ENCODE data around the gene SLC4A5. TPM values are rescaled to one million over a fixed set of nuclear protein-coding genes. Genes with fewer than 3 reads are reported as not detected.
"Not testable (repeated sequence)": the region's sequence is repeated elsewhere in the genome, so short reads cannot be mapped to it uniquely, and the experiment has no call there.

Gene SLC4A5
- total RNA-seq, 2 experiments from 2014 or later, result 0.42 to 2.6 TPM

DNA sequence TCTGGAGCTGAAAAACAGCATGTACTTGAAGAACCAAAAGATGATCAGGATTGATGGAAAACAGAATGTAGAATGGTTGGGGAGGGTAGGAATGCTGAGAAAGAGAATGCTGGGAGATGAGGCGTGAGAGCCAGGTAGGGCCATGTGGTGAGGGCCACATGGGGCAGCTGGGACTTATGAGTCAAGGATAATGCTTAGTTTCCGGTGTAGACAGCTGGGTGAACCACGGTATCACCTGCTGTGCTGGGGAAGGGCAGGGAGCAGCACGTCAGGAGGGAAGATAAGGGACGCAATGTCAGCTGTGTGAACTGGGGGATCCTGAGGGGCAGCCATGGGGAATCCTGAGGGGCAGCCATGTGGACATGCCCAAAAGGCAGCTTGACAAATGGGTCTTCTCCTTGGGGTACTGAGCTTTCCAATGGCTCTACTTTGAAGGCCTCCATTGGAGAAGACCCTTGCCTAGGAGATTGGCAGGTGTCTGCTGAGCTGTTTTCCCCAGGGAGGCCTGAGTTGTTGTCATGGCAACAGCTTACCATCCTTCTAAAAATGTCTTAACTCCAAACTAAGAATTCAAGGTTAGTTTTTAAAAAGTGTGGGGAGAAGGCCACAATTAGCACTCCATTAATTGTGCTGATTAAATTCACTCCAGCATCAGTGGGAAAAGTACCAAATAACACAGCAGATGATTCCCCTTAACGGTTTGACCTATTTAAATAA is 93.7 kb downstream of the SLC4A5 start:
- Mint-ChIP-seq H3K4me3 (no peak overlapping the region), H3K9me3 (ENCODE audit: low read depth) (no peaks in the 10 kb centered on the region), H3K27ac (no peak overlapping the region), H3K4me1 (peaks cover 5% of the 10 kb centered on the region), H3K36me3 (no peaks in the 10 kb centered on the region), H3K27me3 (no peaks in the 10 kb centered on the region)
- CTCF ChIA-PET, result interaction anchor here (0.7 to 3.4 kb wide), 54 partner anchors 8 to 427 kb away, joined by 3 to 76 read pairs (median 4); partner anchors contain the start of genes C2orf81, CCDC142, INO80B and LBX2
- no peak for DNase-seq
- ATAC-seq, result no peak

DNA sequence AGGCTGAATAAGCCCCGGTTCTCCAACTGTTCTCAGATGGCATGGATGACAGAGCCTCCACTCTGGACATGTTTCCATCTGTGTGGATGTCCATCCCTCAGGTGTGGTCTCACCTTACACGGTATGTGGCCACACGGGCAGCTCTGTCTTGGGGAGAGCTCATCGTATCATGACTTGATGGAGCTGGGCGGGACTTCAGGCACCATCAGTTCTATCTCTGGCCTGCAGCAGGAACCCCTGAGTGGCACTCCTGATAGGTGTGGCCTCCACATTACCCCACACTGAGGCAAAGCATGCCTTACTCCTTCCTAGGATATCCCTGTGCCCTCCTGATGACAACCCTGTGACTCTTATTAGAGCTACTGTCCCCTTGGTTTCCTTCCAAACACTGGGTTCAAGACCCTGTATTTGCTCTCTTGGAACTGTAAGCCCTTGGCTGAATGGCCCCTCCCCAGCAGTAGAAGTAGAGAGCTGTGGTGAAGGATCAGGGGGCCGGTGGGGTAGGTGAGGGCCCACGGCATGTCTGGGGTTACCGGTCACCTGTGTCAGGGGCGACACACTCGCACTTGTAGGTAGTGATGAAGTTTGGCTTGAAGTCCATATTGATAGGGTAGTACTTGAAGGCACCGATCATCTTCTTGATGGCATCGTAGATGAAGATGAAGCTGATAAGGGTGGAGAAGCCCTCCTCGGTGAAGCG is 96.6 kb downstream of the SLC4A5 start:
- Mint-ChIP-seq H3K4me3 (no peak overlapping the region), H3K4me1 (peaks cover 5% of the 10 kb centered on the region), H3K9me3 (ENCODE audit: low read depth) (no peaks in the 10 kb centered on the region), H3K36me3 (no peaks in the 10 kb centered on the region), H3K27me3 (no peaks in the 10 kb centered on the region), H3K27ac (no peak overlapping the region)
- DNase-seq (no peak), ATAC-seq (no peak)
- CTCF ChIA-PET, result interaction anchor here (0.7 to 1.7 kb wide), 5 partner anchors 12 to 145 kb away, joined by 3 to 13 read pairs (median 4); no protein-coding TSS in a partner anchor

DNA sequence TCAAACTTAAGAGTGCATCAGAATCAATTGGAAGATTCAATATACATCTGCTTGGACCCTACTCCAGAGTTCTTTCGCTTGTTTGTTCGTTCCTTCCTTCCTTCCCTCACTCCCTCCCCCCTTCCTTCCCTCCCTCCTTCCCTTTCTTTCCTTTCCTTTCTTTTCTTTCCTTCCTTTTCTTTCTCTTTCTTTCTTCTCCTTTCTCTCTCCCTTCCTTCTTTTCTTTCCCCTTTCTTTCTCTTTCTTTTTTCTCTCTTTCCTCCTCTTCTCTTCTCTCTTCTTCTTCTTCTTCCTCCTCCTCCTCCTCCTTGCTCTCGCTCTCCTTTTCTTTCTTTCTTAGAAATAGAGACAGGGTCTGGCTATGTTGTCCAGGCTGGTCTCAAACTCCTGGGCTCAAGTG is 98.9 kb downstream of the SLC4A5 start:
- Mint-ChIP-seq H3K4me1 (peaks cover under 1% of the 10 kb centered on the region), H3K36me3 (no peaks in the 10 kb centered on the region), H3K9me3 (ENCODE audit: low read depth) (no peaks in the 10 kb centered on the region), H3K27me3 (no peaks in the 10 kb centered on the region), H3K4me3 (no peak overlapping the region), H3K27ac (no peak overlapping the region)
- ATAC-seq (no peak), DNase-seq (no peak)
- CTCF ChIA-PET, result interaction anchor here (1.0 kb wide), 1 partner anchor 91 kb away, joined by 3 read pairs; no protein-coding TSS in a partner anchor

GRCh38 chr2:74242354-74243071 is 100.7 kb downstream of the SLC4A5 start:
- Mint-ChIP-seq H3K27ac (no peak overlapping the region), H3K36me3 (no peaks in the 10 kb centered on the region), H3K4me1 (no peaks in the 10 kb centered on the region), H3K27me3 (no peaks in the 10 kb centered on the region), H3K9me3 (ENCODE audit: low read depth) (no peaks in the 10 kb centered on the region), H3K4me3 (no peak overlapping the region)
- ATAC-seq (no peak), DNase-seq (no peak)
- CTCF ChIA-PET, result interaction anchor here (1.3 to 3.2 kb wide), 2 partner anchors 8 to 92 kb away, joined by 7 to 12 read pairs; no protein-coding TSS in a partner anchor

GRCh38 chr2:74239346-74239745 is 103.9 kb downstream of the SLC4A5 start:
- Mint-ChIP-seq H3K4me3 (no peak overlapping the region), H3K4me1 (peaks cover 2% of the 10 kb centered on the region), H3K27ac (no peak overlapping the region), H3K36me3 (no peaks in the 10 kb centered on the region), H3K9me3 (ENCODE audit: low read depth) (no peaks in the 10 kb centered on the region), H3K27me3 (no peaks in the 10 kb centered on the region)
- no peak for ATAC-seq
- no peak for DNase-seq
- CTCF ChIA-PET, result interaction anchor here (0.7 to 2.2 kb wide), 2 partner anchors 10 to 96 kb away, joined by 4 to 11 read pairs; no protein-coding TSS in a partner anchor

- peaks cover 2% of the 10 kb centered on the region for H3K4me1 Mint-ChIP-seq
- CTCF ChIA-PET, result interaction anchor here (0.7 to 2.2 kb wide), 2 partner anchors 11 to 96 kb away, joined by 4 to 11 read pairs; no protein-coding TSS in a partner anchor
Observed at GRCh38 chr2:74238879-74239278, 104.3 kb downstream of the SLC4A5 start.

GRCh38 chr2:74235041-74235440 is 108.2 kb downstream of the SLC4A5 start:
- no peak for ATAC-seq
- Mint-ChIP-seq H3K27ac (no peak overlapping the region), H3K36me3 (no peaks in the 10 kb centered on the region), H3K27me3 (no peaks in the 10 kb centered on the region), H3K9me3 (ENCODE audit: low read depth) (no peaks in the 10 kb centered on the region), H3K4me1 (peaks cover 2% of the 10 kb centered on the region), H3K4me3 (no peak overlapping the region)
- CTCF ChIA-PET, result interaction anchor here (1.2 to 2.4 kb wide), 2 partner anchors 11 to 15 kb away, joined by 4 to 10 read pairs; no protein-coding TSS in a partner anchor
- no peak for DNase-seq

More at GRCh38 chr2:74238879-74239278, 104.3 kb downstream of the SLC4A5 start:
- Mint-ChIP-seq H3K27me3 (no peaks in the 10 kb centered on the region), H3K9me3 (ENCODE audit: low read depth) (no peaks in the 10 kb centered on the region), H3K27ac (no peak overlapping the region), H3K4me3 (no peak overlapping the region), H3K36me3 (no peaks in the 10 kb centered on the region)
- no peak for ATAC-seq
- DNase-seq, result no peak

GRCh38 chr2:74233648-74234047 is 109.6 kb downstream of the SLC4A5 start:
- no peak for DNase-seq
- Mint-ChIP-seq H3K9me3 (ENCODE audit: low read depth) (no peaks in the 10 kb centered on the region), H3K27me3 (no peaks in the 10 kb centered on the region), H3K27ac (no peak overlapping the region), H3K36me3 (no peaks in the 10 kb centered on the region), H3K4me3 (no peak overlapping the region), H3K4me1 (peaks cover 2% of the 10 kb centered on the region)
- CTCF ChIA-PET, result interaction anchor here (0.5 to 1.2 kb wide), 3 partner anchors 16 to 101 kb away, joined by 3 to 4 read pairs (median 3); no protein-coding TSS in a partner anchor
- no peak for ATAC-seq

- H3K36me3 Mint-ChIP-seq, result no peaks in the 10 kb centered on the region
- no peaks in the 10 kb centered on the region for H3K9me3 Mint-ChIP-seq (ENCODE audit: low read depth)
- H3K27ac Mint-ChIP-seq, result no peak overlapping the region
- H3K27me3 Mint-ChIP-seq, result no peaks in the 10 kb centered on the region
- ATAC-seq (no peak), DNase-seq (no peak)
- peaks cover 2% of the 10 kb centered on the region for H3K4me1 Mint-ChIP-seq
- CTCF ChIA-PET, result no interaction called here
- H3K4me3 Mint-ChIP-seq, result no peak overlapping the region
Observed at GRCh38 chr2:74232426-74232825, 110.8 kb downstream of the SLC4A5 start.

DNA sequence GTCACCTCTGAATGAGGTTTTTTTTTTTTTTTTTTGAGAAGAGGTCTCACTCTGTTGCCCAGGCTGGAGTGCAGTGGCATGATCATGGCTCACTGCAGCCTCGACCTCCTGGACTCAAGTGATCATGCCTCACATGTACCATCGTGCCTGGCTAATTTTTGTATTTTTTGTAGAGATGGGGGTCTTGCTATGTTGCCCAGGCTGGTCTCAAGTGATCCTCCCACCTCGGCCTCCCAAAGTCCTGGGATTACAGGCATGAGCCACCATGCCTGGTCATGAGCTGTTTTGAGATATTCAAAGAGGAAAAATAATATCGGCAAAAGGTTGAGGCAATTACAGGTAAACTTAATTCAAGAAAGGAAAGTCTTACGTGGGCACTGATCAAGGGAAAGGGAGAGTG is 113.4 kb downstream of the SLC4A5 start:
- not testable (repeated sequence) for H3K9me3 Mint-ChIP-seq (ENCODE audit: low read depth)
- CTCF ChIA-PET, result interaction anchor here (1.3 kb wide), 1 partner anchor 105 kb away, joined by 5 read pairs; no protein-coding TSS in a partner anchor

DNA sequence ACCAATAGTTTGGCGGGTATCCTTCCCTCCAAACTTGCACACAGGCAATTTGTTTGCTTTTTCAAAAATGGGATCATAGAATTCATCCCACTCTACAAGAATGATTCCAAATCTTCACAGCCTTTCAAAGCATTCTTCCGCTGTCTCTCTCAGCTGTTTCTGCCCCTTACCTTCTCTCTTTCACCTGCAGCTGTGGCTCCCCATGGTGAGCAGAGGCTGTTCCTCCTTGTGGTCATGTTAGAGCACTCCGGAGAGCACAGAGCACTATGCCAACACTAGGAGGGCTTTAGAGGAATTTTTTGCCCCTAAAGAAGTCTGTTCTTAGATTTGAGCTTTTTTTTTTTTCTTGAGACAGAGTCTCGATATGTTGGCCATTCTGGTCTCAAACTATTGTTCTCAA is 114.4 kb downstream of the SLC4A5 start:
- Mint-ChIP-seq H3K4me1 (peaks cover under 1% of the 10 kb centered on the region), H3K27me3 (no peaks in the 10 kb centered on the region), H3K9me3 (ENCODE audit: low read depth) (no peaks in the 10 kb centered on the region), H3K36me3 (no peaks in the 10 kb centered on the region), H3K4me3 (no peak overlapping the region), H3K27ac (no peak overlapping the region)
- CTCF ChIA-PET, result interaction anchor here (1.2 to 1.3 kb wide), 2 partner anchors 21 to 106 kb away, joined by 4 to 5 read pairs; no protein-coding TSS in a partner anchor
- ATAC-seq (no peak), DNase-seq (no peak)

More for the DNA sequence above, 113.4 kb downstream of the SLC4A5 start:
- not testable (repeated sequence) for H3K27ac Mint-ChIP-seq, ATAC-seq, H3K4me1 Mint-ChIP-seq, H3K36me3 Mint-ChIP-seq, DNase-seq, H3K4me3 Mint-ChIP-seq, H3K27me3 Mint-ChIP-seq

DNA sequence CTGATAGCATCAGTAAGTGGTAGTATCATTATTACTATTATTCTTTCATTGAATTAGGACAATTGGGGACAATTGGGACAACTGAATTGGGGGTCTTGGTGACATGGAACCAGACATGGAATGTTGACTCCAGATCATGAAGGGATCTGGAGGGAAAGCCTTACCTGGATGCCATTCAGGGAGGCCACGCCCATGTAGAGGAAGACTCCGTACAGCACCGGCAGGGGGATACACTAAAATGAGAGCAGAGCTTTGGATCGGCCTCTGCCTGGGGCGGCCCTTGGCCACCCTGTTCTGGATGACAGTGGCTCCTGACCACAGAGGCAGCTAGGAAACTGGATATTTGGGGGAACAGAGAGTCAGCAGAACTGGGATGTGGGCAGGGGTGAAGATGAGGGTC is 115.6 kb downstream of the SLC4A5 start:
- no peak overlapping the region for H3K27ac Mint-ChIP-seq
- no peak for DNase-seq
- CTCF ChIA-PET, result interaction anchor here (0.8 to 2.7 kb wide), 4 partner anchors 12 to 173 kb away, joined by 3 to 8 read pairs (median 4); no protein-coding TSS in a partner anchor
- no peaks in the 10 kb centered on the region for H3K36me3 Mint-ChIP-seq
- H3K27me3 Mint-ChIP-seq, result no peaks in the 10 kb centered on the region
- H3K4me1 Mint-ChIP-seq, result peaks cover 6% of the 10 kb centered on the region
- no peak overlapping the region for H3K4me3 Mint-ChIP-seq
- H3K9me3 Mint-ChIP-seq (ENCODE audit: low read depth), result no peaks in the 10 kb centered on the region
- no peak for ATAC-seq

All from activated CD8-positive, alpha-beta memory T cell treated with anti-CD3 and anti-CD28 coated beads, Interleukin-2, amount 10 ng/mL, durations not matched to agents 7 days and 5 days (primary cell).